Activated T-cell treated with anti-CD3 and anti-CD28 coated beads, Interleukin-2, amount 50 U/mL, for 4 hours (primary cell): ENCODE results near the gene USP6NL. TPM values are rescaled to one million over a fixed set of nuclear protein-coding genes. Genes with fewer than 3 reads are reported as not detected.

ENCODE experiments used
- ATAC-seq, 2 donors: fragments of 200-7000 bp; cut with Tn5 transposase; one replicate each; pipeline ENCODE4 v1.10.0; 2021
- DNase-seq: peaks from one replicate; pipeline ENCODE4 v3.0.0-alpha.2; 2020
- H3K27me3 Mint-ChIP-seq: one replicate; pipeline ENCODE4 v1.8.0; 2021; ENCODE audit warnings: low read depth, mixed read lengths
- H3K36me3 Mint-ChIP-seq: one replicate; pipeline ENCODE4 v1.8.0; 2022; ENCODE audit warnings: mixed read lengths; ENCODE audit not compliant: insufficient read depth
- H3K4me1 Mint-ChIP-seq: one replicate; pipeline ENCODE4 v1.8.0; 2021; ENCODE audit warnings: low read depth, mixed read lengths
- H3K4me3 Mint-ChIP-seq: one replicate; pipeline ENCODE4 v1.8.0; 2021; ENCODE audit warnings: mild to moderate bottlenecking, moderate library complexity, mixed read lengths
- H3K9me3 Mint-ChIP-seq: one replicate; pipeline ENCODE4 v1.8.0; 2021; ENCODE audit warnings: mixed read lengths
- total RNA-seq, 3 donors: library from RNA; stranded (reverse); gene quantifications; one replicate each; pipeline ENCODE4 v1.2.1, GENCODE V29; 2021

Gene USP6NL
- total RNA-seq, 3 donors from 2014 or later, result 4.7 to 5.3 (median 4.7) TPM

DNA sequence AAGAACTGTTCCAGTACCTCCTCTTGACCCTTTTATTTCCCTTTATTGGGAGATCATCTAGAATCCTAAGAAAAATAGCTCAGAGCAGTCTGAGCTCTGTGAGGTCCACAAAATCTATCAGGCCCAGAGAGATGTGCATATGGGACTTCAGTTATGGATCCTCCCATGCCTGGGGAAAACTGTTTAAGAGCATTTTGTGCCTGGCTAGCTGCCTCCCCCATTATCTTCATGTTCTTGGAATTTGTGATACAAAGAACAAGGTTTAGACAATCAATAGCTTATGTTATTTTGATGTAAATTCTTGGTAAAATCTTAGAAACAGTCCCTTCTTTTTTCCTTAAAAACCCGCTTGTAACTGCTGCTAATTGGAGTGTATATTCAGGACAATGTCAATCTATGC lies 75.2 kb downstream of the USP6NL start:
- Mint-ChIP-seq H3K36me3 (no peaks in the 10 kb centered on the region), H3K4me1 (peaks cover 22% of the 10 kb centered on the region), H3K27me3 (no peaks in the 10 kb centered on the region), H3K4me3 (no peak overlapping the region), H3K9me3 (no peaks in the 10 kb centered on the region)
- DNase-seq (no peak), ATAC-seq (no peak)

DNA sequence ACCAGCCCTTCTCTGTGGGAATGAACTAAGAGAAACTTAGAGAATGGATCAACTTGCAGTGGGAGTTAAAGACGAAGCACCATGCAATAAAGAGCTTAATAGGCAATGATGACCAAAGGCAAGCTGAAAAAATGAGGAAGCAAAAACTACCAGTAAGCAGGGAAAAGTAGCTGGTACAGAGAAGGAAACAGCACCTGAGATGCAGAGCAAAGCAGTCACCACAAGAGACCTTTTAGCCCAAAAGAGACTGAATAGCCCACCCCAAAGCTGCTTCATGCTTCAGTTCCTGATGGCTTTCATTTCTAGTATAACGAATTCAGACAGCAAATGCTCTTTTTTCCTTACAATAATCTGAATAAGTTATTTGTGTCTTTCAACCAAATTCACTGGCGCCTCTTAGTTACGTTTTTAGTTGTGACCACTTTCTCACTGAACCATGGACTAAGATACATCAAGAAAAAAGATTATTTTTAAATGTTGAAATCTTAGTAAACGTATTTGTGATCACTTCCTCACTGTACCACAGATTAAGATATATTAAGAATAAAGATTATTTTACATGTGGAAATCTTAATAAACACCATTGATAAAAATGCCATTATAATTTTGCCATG lies 76.0 kb downstream of the USP6NL start:
- peaks cover 24% of the 10 kb centered on the region for H3K4me1 Mint-ChIP-seq
- DNase-seq (no peak), ATAC-seq (no peak)
- no peak overlapping the region for H3K4me3 Mint-ChIP-seq
- H3K9me3 Mint-ChIP-seq, result no peaks in the 10 kb centered on the region
- no peaks in the 10 kb centered on the region for H3K27me3 Mint-ChIP-seq
- H3K36me3 Mint-ChIP-seq, result no peaks in the 10 kb centered on the region

DNA sequence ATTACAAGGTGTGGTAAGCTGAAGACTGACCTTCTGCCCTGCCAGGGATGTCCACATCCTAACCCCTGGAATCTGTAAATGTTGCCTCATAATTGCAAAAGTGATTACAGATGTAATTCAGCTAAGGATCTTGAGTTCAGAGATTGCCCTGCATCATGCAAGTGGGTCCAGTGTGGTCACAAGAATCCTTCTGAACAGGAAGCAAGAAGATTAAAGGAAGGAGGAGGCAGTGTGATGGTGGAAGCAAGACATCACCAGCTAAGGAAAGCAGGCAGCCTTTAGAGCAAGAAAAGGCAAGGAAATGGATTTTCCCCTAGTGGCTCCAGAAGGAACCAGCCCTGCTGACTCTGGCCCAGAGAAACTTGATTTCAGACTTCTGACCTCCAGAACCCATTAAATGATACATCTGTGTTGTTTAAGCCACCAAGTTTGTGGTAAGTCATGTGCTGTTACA lies 78.1 kb downstream of the USP6NL start:
- Mint-ChIP-seq H3K36me3 (no peaks in the 10 kb centered on the region), H3K27me3 (no peaks in the 10 kb centered on the region), H3K4me1 (peaks cover 21% of the 10 kb centered on the region), H3K4me3 (no peak overlapping the region), H3K9me3 (no peaks in the 10 kb centered on the region)
- no peak for DNase-seq
- no peak for ATAC-seq

DNA sequence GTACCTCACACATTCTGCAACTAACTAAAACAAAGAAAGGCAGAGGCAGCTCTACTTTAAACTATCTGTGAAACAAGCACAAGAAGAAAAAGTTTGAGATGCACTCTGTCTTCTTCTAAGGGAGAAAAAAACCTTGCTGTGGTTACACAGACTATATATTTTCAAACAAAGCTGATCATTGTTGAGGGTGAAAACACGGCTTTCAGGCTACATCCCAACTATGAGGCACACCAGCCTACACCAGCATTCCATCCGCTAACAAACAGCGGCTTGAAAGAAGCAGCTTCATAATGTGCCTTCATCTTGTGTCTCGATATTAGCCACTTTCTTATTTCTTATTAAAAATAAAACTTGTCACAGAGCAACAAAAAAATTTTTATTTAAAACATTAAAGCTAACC lies 79.1 kb downstream of the USP6NL start:
- no peak for DNase-seq
- ATAC-seq, result no peak
- Mint-ChIP-seq H3K4me1 (peaks cover 28% of the 10 kb centered on the region), H3K36me3 (no peaks in the 10 kb centered on the region), H3K9me3 (no peaks in the 10 kb centered on the region), H3K4me3 (no peak overlapping the region), H3K27me3 (no peaks in the 10 kb centered on the region)

DNA sequence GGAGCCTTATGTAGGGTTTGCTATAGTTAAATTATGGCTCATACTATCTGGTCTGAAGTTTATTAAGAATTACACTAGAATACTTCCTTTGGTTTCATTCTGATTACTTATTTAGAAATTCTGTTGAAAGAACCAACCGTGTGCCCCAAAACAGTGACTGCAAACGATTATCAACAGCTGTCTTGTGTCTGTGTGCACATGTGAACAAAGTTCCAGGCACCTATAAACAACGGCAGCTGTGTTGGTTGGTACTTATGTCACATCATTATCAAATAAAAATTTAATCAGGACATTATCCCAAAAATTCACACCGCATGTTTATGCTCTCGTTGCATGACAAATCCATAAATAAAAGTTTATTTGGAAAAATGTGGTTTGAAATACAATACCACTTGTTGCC lies 80.6 kb downstream of the USP6NL start:
- H3K4me1 Mint-ChIP-seq, result peaks cover 31% of the 10 kb centered on the region
- DNase-seq (no peak), ATAC-seq (no peak)
- H3K9me3 Mint-ChIP-seq, result no peaks in the 10 kb centered on the region
- no peaks in the 10 kb centered on the region for H3K27me3 Mint-ChIP-seq
- peaks cover 7% of the 10 kb centered on the region for H3K36me3 Mint-ChIP-seq
- no peak overlapping the region for H3K4me3 Mint-ChIP-seq

DNA sequence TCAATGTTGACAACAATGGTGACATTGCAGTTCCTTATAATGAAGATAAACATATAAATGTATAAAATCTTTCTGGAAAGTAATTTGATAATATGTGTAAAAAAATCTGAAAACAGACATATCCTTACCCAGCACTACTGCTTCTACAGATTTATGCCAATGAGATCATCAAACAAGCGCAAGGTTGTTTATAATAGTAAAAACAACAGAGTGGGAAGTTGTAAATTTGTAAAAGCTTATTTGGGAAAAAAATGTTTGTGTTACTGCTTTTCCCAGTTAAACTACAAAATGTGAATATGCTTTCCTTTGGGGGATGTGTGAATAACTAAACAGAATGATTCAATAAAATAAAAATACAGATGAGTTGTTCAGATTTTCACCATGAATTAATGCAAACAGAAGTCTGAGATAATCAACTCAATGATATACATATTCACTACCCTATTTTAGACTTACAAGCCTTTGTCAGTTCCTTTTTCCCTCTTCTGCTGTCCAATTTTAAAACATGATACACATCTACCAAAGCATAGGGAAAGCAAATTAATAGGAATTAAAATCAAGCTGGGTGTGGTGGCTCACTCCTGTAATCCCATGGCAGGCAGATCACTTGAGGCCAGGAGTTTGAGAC lies 82.1 kb downstream of the USP6NL start:
- no peak for DNase-seq
- no peak overlapping the region for H3K4me3 Mint-ChIP-seq
- no peaks in the 10 kb centered on the region for H3K9me3 Mint-ChIP-seq
- H3K4me1 Mint-ChIP-seq, result peaks cover 31% of the 10 kb centered on the region
- no peaks in the 10 kb centered on the region for H3K27me3 Mint-ChIP-seq
- peaks cover 7% of the 10 kb centered on the region for H3K36me3 Mint-ChIP-seq
- ATAC-seq, result no peak

DNA sequence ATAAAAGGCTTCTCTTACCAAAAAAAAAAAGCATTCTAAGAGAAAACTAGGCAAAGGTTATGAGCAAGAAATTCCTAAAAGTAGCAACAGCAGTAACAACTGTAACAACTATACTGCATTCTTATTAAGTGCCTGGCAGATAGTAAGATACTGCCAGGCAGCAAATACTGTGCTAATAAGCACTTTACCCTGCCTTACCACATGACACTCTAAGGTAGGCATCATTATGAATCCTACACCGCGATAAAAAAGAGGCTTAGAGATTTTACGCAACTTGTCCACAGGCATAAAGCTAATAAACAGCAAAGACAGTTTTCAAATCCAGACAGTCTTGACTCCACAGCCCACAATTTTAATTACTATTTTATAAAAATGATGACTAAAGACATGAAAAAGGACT lies 83.2 kb downstream of the USP6NL start:
- Mint-ChIP-seq H3K36me3 (peaks cover 7% of the 10 kb centered on the region), H3K4me3 (peak overlapping the region; percentile 46), H3K27me3 (no peaks in the 10 kb centered on the region), H3K9me3 (no peaks in the 10 kb centered on the region), H3K4me1 (peaks cover 23% of the 10 kb centered on the region)
- no peak for DNase-seq
- ATAC-seq, result no peak

DNA sequence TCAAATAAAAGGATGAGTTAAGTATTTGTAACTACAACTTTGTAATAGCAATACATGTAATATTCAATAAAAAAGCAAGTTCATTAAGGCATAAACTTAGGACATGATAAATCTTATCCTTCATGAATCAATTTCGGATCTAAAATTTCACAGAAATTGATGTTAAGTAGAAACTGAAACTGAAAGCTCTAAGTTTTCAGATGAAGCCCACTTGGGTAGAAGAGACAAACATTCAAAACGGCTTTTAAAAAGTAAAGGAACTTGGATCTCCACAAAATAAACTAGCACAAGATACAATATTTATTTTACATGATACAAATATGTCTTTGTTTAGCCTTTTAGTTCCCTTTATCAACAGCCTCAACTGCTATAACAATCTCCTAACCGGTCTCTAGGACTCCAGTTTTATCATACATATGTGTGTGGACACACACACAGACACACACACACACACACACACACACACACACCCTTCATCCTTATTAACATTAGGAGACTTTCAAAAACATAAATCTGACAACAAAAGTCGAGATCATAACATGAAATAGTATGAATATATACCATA lies 83.7 kb downstream of the USP6NL start:
- DNase-seq (no peak), ATAC-seq (no peak)
- Mint-ChIP-seq H3K4me3 (peak overlapping the region; percentile 46), H3K9me3 (no peaks in the 10 kb centered on the region), H3K36me3 (peaks cover 7% of the 10 kb centered on the region), H3K27me3 (no peaks in the 10 kb centered on the region), H3K4me1 (peaks cover 21% of the 10 kb centered on the region)

DNA sequence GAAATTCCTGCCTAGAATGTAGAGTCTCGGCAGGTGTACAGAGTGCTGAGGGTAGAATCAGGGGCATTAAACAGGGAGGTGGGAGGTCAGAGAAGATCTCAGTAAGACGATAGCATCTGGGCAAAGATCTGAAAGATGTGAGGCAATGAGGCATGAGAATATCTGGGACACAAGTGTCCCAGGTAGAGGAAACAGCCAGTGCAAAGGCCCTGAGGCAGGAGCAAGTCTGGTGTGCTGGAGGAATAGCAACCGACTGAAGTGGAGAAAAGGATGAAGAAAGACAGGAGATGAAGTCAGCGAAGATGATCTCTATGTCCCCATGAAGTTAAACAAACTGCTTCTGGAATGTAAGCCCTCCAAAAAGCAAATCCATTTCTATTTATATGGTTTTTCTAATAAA lies 84.4 kb downstream of the USP6NL start:
- no peaks in the 10 kb centered on the region for H3K27me3 Mint-ChIP-seq
- ATAC-seq (no peak), DNase-seq (no peak)
- peaks cover 20% of the 10 kb centered on the region for H3K4me1 Mint-ChIP-seq
- H3K4me3 Mint-ChIP-seq, result peak overlapping the region; percentile 46
- no peaks in the 10 kb centered on the region for H3K9me3 Mint-ChIP-seq
- H3K36me3 Mint-ChIP-seq, result peaks cover 7% of the 10 kb centered on the region

DNA sequence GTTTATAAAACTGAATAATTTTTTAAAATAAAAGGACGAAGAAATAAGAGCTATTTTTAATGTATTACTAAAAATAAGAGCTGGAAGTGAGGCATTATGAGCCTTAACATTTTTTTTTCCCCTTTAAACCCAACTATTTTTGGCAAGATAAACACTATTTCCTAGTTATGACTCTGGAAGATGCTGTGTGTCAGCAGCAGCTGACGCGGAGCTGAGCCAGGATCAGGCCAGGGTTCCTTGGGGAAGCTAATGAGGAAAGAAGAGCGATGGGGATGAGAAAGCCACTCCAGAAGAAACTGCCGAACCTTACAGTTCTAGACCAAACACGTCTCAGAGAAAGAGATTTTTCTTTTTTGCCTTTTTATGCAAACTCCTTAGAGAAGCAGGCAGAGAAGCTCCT lies 85.9 kb downstream of the USP6NL start:
- Mint-ChIP-seq H3K9me3 (no peaks in the 10 kb centered on the region), H3K36me3 (peaks cover 7% of the 10 kb centered on the region), H3K4me1 (peaks cover 17% of the 10 kb centered on the region), H3K4me3 (no peak overlapping the region), H3K27me3 (no peaks in the 10 kb centered on the region)
- no peak for DNase-seq
- ATAC-seq, result no peak

DNA sequence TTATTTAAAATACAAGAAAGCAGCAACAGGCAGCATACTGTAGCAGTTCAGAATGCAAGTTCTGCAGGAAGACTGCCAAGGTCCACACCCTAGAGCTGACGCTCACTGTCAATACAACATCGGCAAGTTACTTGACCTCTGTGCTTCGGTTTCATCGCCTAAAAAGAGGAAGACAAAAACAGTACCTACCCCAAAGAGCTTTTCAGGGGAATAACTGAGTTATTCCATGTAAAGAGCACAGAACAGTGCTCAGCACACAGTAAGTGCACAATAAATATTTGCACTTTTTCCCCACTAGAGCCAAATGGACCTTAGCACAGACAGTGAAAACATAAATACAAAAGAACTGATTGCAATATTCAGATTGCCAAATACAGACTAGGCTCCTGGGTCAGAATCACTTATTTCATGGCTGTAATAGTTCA lies 88.6 kb downstream of the USP6NL start:
- H3K9me3 Mint-ChIP-seq, result no peaks in the 10 kb centered on the region
- no peaks in the 10 kb centered on the region for H3K27me3 Mint-ChIP-seq
- H3K4me1 Mint-ChIP-seq, result peaks cover 6% of the 10 kb centered on the region
- H3K4me3 Mint-ChIP-seq, result no peak overlapping the region
- peaks cover 7% of the 10 kb centered on the region for H3K36me3 Mint-ChIP-seq
- no peak for ATAC-seq
- DNase-seq, result no peak

DNA sequence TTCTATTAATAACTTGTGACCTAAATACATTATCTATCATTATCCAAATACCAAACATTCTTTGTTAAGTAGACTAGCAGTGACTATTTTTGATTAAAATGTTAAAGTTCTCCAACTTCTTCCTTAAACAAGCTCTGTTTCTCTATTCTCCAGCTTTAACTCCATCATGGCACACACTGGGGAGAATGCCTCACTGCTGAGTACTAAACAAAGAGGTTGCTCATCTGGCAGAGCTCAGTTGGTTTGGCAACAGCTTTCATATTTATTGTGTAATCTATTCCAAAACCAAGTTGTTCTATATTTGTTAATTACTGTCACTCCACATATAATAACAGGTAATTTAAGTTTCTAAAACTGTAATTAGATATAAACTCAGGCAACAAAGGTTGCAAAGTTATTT lies 89.6 kb downstream of the USP6NL start:
- Mint-ChIP-seq H3K9me3 (no peaks in the 10 kb centered on the region), H3K4me1 (peaks cover 8% of the 10 kb centered on the region), H3K36me3 (peaks cover 4% of the 10 kb centered on the region), H3K4me3 (no peak overlapping the region), H3K27me3 (no peaks in the 10 kb centered on the region)
- DNase-seq (no peak), ATAC-seq (no peak)

DNA sequence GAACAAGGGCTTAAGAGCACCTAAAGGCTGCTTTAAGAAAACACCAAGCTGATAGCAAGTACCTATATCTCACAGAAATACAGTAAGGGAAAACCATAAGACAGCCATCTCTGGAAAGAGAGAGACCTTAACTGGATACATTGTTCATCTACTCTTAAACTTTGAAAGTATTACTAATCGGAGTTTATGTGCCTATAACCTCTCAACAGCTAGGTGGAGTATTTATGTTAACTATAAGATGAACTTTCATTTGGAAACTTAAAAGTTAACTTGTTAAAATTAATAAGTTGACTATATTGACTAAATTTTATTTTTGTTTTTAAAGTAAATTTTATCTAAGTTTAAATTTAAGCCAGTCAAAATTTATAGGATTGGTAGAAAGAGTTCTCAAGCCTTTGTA lies 90.6 kb downstream of the USP6NL start:
- H3K4me3 Mint-ChIP-seq, result no peak overlapping the region
- no peaks in the 10 kb centered on the region for H3K9me3 Mint-ChIP-seq
- DNase-seq (no peak), ATAC-seq (no peak)
- H3K4me1 Mint-ChIP-seq, result peaks cover 8% of the 10 kb centered on the region
- peaks cover under 1% of the 10 kb centered on the region for H3K36me3 Mint-ChIP-seq
- H3K27me3 Mint-ChIP-seq, result no peaks in the 10 kb centered on the region

DNA sequence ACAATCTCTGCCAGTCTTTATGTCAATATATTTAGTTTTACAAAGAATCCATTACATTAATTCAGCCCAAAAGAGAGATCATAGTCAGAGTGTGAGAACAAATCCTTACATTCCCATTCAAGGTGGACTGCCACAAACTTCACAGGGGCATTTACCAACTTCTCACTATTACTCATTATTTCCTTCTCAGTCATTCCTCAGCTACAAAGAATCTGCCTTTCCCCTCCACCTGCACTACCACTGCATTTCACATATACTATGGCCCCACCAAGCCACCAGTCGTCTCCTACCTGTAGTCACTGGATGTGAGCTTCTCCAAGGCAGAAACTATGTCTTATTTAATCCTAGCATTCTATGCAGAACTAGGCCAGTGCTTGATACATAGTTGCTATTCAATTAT lies 94.3 kb downstream of the USP6NL start:
- peaks cover 10% of the 10 kb centered on the region for H3K4me1 Mint-ChIP-seq
- ATAC-seq, result peak; percentile 44 to 51
- H3K36me3 Mint-ChIP-seq, result no peaks in the 10 kb centered on the region
- no peaks in the 10 kb centered on the region for H3K9me3 Mint-ChIP-seq
- DNase-seq, result no peak
- H3K27me3 Mint-ChIP-seq, result no peaks in the 10 kb centered on the region
- H3K4me3 Mint-ChIP-seq, result no peak overlapping the region

DNA sequence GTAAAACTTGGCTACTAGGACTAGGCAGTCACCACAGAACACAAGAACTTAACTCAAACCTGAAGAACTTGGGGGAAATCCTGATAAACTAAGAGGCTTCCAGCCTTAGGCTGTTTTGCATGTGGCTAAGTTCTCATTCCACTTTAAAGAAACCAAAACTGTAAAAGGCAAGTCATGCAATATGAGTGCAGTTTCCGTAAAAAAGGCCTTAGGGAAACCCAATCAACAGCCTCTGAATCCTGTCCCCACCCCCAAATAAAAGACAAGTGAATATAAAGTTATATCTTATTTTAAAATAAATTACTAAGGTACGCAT lies 95.1 kb downstream of the USP6NL start:
- no peaks in the 10 kb centered on the region for H3K9me3 Mint-ChIP-seq
- ATAC-seq (peak; percentile 74 to 75), DNase-seq (no peak)
- H3K4me3 Mint-ChIP-seq, result no peak overlapping the region
- H3K4me1 Mint-ChIP-seq, result peaks cover 10% of the 10 kb centered on the region
- no peaks in the 10 kb centered on the region for H3K36me3 Mint-ChIP-seq
- H3K27me3 Mint-ChIP-seq, result no peaks in the 10 kb centered on the region
